Testis (tissue), 3 donors: ENCODE results near the gene AAR2. TPM values are rescaled to one million over a fixed set of nuclear protein-coding genes. Genes with fewer than 3 reads are reported as not detected.

ENCODE experiments used
- DNase-seq: peaks from one replicate; pipeline ENCODE4 v3.0.0-alpha.2; 2019
- H3K27ac ChIP-seq, 2 donors: fragments of 200-600 bp; sonication (generic); one replicate each; pipeline ENCODE4 v1.5.1; 2019
- H3K27me3 ChIP-seq: fragments of 200-600 bp; sonication (generic); one replicate; pipeline ENCODE4 v1.5.1; 2019
- H3K36me3 ChIP-seq: fragments of 200-600 bp; sonication (generic); one replicate; pipeline ENCODE4 v1.5.1; 2017; ENCODE audit warnings: low read depth; ENCODE audit errors: missing control alignments
- H3K4me1 ChIP-seq: fragments of 200-600 bp; sonication (generic); one replicate; pipeline ENCODE4 v1.5.1; 2019
- H3K4me3 ChIP-seq, 2 donors: fragments of 200-600 bp; sonication (generic); one replicate each; pipeline ENCODE4 v1.5.1; 2017 to 2019
- H3K9me3 ChIP-seq: fragments of 200-600 bp; sonication (generic); one replicate; pipeline ENCODE4 v1.5.1; 2017
- POLR2A ChIP-seq: fragments of 450-650 bp; IDR thresholded peaks from one replicate; pipeline ENCODE4 v1.6.1; 2017; ENCODE audit warnings: antibody characterized with exemption, mild to moderate bottlenecking, moderate library complexity
- WGBS, 2 donors: methylation state at CpG; one replicate each; pipeline ENCODE4 v1.1.5; 2018; 5-methylcytosine and 5-hydroxymethylcytosine counted together
- intact Hi-C: fragments of 100-400 bp; cut with DNase I; formaldehyde crosslinking; loops from one replicate; pipeline ENCODE4 v1.15.1; 2023; ENCODE audit warnings: low total_unique reads
- polyA plus RNA-seq: library from polyadenylated mRNA; stranded (reverse); fragments of 350-450 nt; fragmentation: Illumina TruSeq; extraction: RNeasy Lipid Tissue Mini Kit (QIAGEN cat#74804); gene quantifications from one replicate; pipeline ENCODE4 v1.2.3, GENCODE V29; 2014; ENCODE audit warnings: low read depth, low replicate concordance; ENCODE audit not compliant: insufficient read depth
- total RNA-seq, 2 donors: library from RNA; depleted of rRNA; stranded (reverse); fragments of >200 nt; gene quantifications; one replicate each; pipeline ENCODE4 v1.2.3, GENCODE V29; 2016
- TF ChIP-seq, protein P1 (sequence below), 3 experiments: fragments of 450-650 bp in 2 of 3; fragments of 200-600 bp in 1 of 3; sonication (generic) in 1 of 3; IDR thresholded peaks; one replicate each; pipeline ENCODE4 v1.5.1; 2016 to 2019; ENCODE audit warnings: antibody characterized with exemption in 3 of 3, mild to moderate bottlenecking in 2 of 3, moderate library complexity in 1 of 3

AAR2 gene
- total and polyA plus RNA-seq, 3 donors from 2014 or later, result 38.7 to 47.0 (median 38.7) TPM

DNA sequence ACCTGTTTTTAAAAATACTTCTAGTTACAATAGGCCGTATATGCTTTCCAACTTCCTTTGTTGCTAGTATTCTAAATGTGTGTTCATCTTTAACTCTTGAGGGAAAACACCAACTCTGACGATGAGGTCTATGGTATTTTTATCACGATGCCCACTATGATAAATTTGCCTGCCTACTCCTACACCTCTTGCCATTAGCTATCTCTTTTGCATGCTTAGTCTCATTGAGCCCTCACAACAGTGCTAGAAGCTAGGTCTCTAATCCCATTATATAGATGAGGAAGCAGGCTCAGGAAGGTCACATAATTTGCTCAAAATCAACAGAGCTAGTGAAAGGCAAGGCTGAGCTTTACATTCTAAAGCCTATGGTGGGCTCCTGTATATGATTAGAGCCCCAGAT is 13.2 kb downstream of the AAR2 start:
- H3K27me3 ChIP-seq, result no peaks in the 10 kb centered on the region
- H3K4me1 ChIP-seq, result no peaks in the 10 kb centered on the region
- intact Hi-C loops, result no loop called here
- WGBS, 2 donors, result 63 to 79% methylated on average over 3 of the region's 3 CpGs
- H3K27ac ChIP-seq, result no peak overlapping the region
- H3K36me3 ChIP-seq, result no peaks in the 10 kb centered on the region
- no peak for TF ChIP-seq POLR2A
- TF ChIP-seq, protein P1, sequence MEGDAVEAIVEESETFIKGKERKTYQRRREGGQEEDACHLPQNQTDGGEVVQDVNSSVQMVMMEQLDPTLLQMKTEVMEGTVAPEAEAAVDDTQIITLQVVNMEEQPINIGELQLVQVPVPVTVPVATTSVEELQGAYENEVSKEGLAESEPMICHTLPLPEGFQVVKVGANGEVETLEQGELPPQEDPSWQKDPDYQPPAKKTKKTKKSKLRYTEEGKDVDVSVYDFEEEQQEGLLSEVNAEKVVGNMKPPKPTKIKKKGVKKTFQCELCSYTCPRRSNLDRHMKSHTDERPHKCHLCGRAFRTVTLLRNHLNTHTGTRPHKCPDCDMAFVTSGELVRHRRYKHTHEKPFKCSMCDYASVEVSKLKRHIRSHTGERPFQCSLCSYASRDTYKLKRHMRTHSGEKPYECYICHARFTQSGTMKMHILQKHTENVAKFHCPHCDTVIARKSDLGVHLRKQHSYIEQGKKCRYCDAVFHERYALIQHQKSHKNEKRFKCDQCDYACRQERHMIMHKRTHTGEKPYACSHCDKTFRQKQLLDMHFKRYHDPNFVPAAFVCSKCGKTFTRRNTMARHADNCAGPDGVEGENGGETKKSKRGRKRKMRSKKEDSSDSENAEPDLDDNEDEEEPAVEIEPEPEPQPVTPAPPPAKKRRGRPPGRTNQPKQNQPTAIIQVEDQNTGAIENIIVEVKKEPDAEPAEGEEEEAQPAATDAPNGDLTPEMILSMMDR (IDR thresholded peaks at IDR 0.05), result no peak
- no peak overlapping the region for H3K4me3 ChIP-seq
- no peaks in the 10 kb centered on the region for H3K9me3 ChIP-seq
- DNase-seq, result no peak

DNA sequence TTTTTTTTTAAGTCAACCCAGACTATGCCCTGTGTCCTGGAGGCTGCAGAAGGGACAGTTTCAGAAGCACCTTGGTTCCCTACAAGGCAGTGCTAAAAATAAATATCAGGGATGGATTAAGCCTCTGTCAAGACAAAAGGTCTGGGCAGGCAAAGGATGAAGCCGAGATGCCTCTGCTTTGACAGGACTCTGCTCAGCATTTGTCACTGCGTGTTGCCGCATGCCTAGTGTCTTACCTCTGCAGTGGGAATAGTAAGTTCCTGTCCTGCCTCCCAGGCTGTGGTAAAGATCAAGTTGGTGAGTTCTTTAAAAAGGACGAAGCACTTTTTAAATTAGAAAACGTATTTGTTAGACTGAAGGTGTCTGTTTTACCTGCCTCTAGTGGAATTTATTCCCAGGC is 15.1 kb downstream of the AAR2 start:
- 93 to 96% methylated on average over 5 of the region's 5 CpGs for WGBS, 2 donors
- no peaks in the 10 kb centered on the region for H3K36me3 ChIP-seq
- intact Hi-C loops, result no loop called here
- H3K4me3 ChIP-seq, result no peak overlapping the region
- no peak overlapping the region for H3K27ac ChIP-seq
- no peaks in the 10 kb centered on the region for H3K4me1 ChIP-seq
- H3K9me3 ChIP-seq, result no peaks in the 10 kb centered on the region
- TF ChIP-seq POLR2A, result no peak
- TF ChIP-seq, protein P1 (IDR thresholded peaks at IDR 0.05), result no peak
- no peaks in the 10 kb centered on the region for H3K27me3 ChIP-seq
- no peak for DNase-seq

DNA sequence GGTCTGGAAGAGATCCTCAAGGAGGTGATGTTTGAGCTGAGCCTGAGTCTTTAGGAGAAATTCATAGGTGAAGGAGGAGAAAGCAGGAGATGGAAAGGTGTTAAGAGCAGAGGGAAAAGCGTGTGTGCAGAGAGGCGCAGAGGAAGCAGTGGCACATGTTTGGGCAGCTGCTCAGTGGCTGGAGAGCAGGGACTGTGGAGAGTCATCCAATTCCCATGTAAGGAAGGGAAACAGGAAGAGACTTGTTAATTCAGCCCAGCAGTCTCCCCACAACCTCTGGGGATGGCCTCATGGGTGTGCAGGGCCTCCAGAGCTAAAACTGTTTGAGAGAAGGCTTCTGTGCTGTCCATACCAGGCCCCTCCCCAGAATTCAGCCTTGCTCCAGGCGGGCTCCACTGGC is 16.2 kb downstream of the AAR2 start:
- WGBS, 2 donors, result 91 to 93% methylated on average over 3 of the region's 3 CpGs
- intact Hi-C loops, result no loop called here
- H3K27ac ChIP-seq, result no peak overlapping the region
- H3K36me3 ChIP-seq, result no peaks in the 10 kb centered on the region
- DNase-seq, result no peak
- no peaks in the 10 kb centered on the region for H3K27me3 ChIP-seq
- TF ChIP-seq, protein P1 (IDR thresholded peaks at IDR 0.05), result no peak
- TF ChIP-seq POLR2A, result no peak
- no peak overlapping the region for H3K4me3 ChIP-seq
- no peaks in the 10 kb centered on the region for H3K4me1 ChIP-seq
- H3K9me3 ChIP-seq, result no peaks in the 10 kb centered on the region

DNA sequence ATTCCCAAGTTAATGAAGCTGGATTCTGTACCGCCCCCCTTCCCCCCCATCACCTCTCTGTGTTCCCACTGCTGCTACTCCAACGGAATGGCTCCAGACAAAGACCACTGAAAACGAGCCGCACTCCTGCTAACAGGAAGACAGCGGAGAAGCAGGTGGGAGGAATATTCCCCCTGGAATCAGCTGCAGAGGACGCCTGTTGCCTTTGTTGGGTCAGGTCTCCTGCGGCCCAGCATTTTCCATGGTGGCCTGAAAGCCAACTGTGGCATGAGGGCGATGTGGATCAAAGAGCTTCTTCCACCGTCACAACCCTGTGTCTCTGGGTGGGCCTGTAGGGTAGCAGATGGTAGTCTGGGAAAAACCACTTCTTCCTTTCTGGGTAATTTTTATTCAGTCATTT is 16.8 kb downstream of the AAR2 start:
- TF ChIP-seq POLR2A, result no peak
- TF ChIP-seq, protein P1 (IDR thresholded peaks at IDR 0.05), result no peak
- WGBS, 2 donors, result 90 to 91% methylated on average over 9 of the region's 9 CpGs
- no peak overlapping the region for H3K27ac ChIP-seq
- no peak overlapping the region for H3K4me3 ChIP-seq
- no peaks in the 10 kb centered on the region for H3K27me3 ChIP-seq
- no peak for DNase-seq
- H3K4me1 ChIP-seq, result no peaks in the 10 kb centered on the region
- intact Hi-C loops, result no loop called here
- no peaks in the 10 kb centered on the region for H3K36me3 ChIP-seq
- H3K9me3 ChIP-seq, result no peaks in the 10 kb centered on the region

DNA sequence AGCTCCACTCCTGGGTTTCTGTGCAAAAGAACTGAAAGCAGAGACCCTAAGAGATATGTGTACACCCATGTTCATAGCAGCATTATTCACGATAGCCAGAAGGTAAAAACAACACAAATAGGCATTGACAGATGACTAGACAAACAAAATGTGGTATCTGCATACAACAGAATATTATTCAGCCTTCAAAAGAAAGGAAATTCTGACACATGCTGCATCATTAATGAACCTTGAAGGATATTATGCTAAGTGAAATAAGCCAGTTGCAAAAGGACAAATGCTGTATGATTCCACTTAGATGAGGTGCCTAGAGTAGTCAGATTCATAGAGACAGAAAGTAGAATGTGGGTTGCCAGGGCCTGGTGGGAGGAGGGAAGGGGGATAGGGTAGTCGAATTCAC is 17.8 kb downstream of the AAR2 start:
- intact Hi-C loops, result no loop called here
- 78 to 81% methylated on average over 2 of the region's 2 CpGs for WGBS, 2 donors
- no peaks in the 10 kb centered on the region for H3K36me3 ChIP-seq
- no peaks in the 10 kb centered on the region for H3K4me1 ChIP-seq
- H3K4me3 ChIP-seq, result no peak overlapping the region
- H3K27me3 ChIP-seq, result no peaks in the 10 kb centered on the region
- no peak overlapping the region for H3K27ac ChIP-seq
- no peaks in the 10 kb centered on the region for H3K9me3 ChIP-seq
- TF ChIP-seq, protein P1 (IDR thresholded peaks at IDR 0.05), result no peak
- TF ChIP-seq POLR2A, result no peak
- DNase-seq, result no peak
